ENCODE measurements around the gene PAM.

DNA sequence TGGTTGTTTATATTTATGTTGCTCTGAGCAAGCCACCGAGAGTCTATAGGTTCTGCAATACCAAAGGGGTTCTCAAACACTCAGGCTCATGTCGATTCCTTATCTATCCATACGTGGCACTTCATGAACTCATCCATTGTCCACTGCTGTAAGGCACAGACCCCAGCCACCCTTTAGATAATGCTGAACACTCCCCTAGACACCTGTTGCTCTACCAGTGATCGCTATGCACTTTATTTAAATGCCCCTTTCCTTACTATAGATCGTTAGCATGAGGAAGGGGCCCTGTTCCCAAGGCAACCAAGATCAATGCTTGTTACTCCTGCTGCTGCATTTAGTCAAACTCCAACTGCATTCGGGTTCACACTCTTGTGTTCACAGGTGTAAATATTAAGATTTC lies 171.9 kb downstream of the PAM start:
- TF ChIP-seq, protein P1, sequence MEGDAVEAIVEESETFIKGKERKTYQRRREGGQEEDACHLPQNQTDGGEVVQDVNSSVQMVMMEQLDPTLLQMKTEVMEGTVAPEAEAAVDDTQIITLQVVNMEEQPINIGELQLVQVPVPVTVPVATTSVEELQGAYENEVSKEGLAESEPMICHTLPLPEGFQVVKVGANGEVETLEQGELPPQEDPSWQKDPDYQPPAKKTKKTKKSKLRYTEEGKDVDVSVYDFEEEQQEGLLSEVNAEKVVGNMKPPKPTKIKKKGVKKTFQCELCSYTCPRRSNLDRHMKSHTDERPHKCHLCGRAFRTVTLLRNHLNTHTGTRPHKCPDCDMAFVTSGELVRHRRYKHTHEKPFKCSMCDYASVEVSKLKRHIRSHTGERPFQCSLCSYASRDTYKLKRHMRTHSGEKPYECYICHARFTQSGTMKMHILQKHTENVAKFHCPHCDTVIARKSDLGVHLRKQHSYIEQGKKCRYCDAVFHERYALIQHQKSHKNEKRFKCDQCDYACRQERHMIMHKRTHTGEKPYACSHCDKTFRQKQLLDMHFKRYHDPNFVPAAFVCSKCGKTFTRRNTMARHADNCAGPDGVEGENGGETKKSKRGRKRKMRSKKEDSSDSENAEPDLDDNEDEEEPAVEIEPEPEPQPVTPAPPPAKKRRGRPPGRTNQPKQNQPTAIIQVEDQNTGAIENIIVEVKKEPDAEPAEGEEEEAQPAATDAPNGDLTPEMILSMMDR (IDR thresholded peaks at IDR 0.05; ENCODE audit: insufficient read depth, low read length, poor library complexity, severe bottlenecking): no peak
- no peak for TF ChIP-seq EZH2phosphoT487 (conservative IDR thresholded peaks at IDR 0.05; ENCODE audit: low read length)
